Panc1 (cell line): ENCODE results near the gene R3HDM2. TPM values are rescaled to one million over a fixed set of nuclear protein-coding genes. Genes with fewer than 3 reads are reported as not detected.

Source experiments
- ATAC-seq: fragments of 200-7000 bp; cut with Tn5 transposase; 2 replicates; pipeline ENCODE4 v1.9.1; 2020; ENCODE audit warnings: mild to moderate bottlenecking, moderate library complexity
- BruUV-seq: library from RNA; stranded (reverse); fragments of 400-500 nt; replicated peaks from 2 replicates; lab custom pipeline; 2021; lab: Mats Ljungman, UMichigan
- CTCF ChIA-PET: fragments of 300-600 bp; sonication (Branson Sonifier 250); formaldehyde crosslinking; loops from one replicate; lab custom pipeline; 2022; ENCODE audit warnings: antibody characterized with exemption; lab: Charles Lee
- POLR2A ChIA-PET: fragments of 300-600 bp; sonication (Branson Sonifier 250); formaldehyde crosslinking; loops from one replicate; lab custom pipeline; 2022; ENCODE audit warnings: antibody characterized with exemption; lab: Charles Lee
- DNase-seq: peaks from one replicate; pipeline ENCODE4 v3.0.0-alpha.2; 2010; ENCODE audit warnings: low read depth, low spot score
- H3K27ac ChIP-seq: 2 replicates; pipeline ENCODE4 v1.5.1; 2011; ENCODE audit warnings: mild to moderate bottlenecking, low read length, inconsistent platforms
- H3K27me3 ChIP-seq: fragments of 200-500 bp; sonication (Bioruptor generic); 2 replicates; pipeline ENCODE4 v1.6.0; 2014; ENCODE audit warnings: low read length, inconsistent platforms; ENCODE audit not compliant: control insufficient read depth, insufficient read depth
- H3K36me3 ChIP-seq: fragments of 200-500 bp; sonication (Bioruptor generic); 2 replicates; pipeline ENCODE4 v1.5.1; 2014; ENCODE audit warnings: inconsistent platforms, mild to moderate bottlenecking, low read length, moderate library complexity; ENCODE audit not compliant: control insufficient read depth, insufficient read depth
- H3K4me1 ChIP-seq: 2 replicates; pipeline ENCODE4 v1.5.1; 2011; ENCODE audit warnings: inconsistent platforms, mild to moderate bottlenecking, low read length, moderate library complexity; ENCODE audit not compliant: control insufficient read depth, insufficient read depth
- H3K4me3 ChIP-seq, 2 experiments: 2 replicates each; pipeline ENCODE4 v1.5.1; 2011 to 2012; ENCODE audit warnings: low read depth in 2 of 2, low read length in 2 of 2, mild to moderate bottlenecking in 2 of 2, inconsistent platforms in 1 of 2, moderate library complexity in 1 of 2
- H3K9me3 ChIP-seq: fragments of 200-500 bp; sonication (Bioruptor generic); 2 replicates; pipeline ENCODE4 v1.5.1; 2014; ENCODE audit warnings: low read depth, mild to moderate bottlenecking, inconsistent platforms, low read length, moderate library complexity; ENCODE audit not compliant: control insufficient read depth, insufficient read depth
- POLR2AphosphoS5 ChIP-seq: IDR thresholded peaks from 2 replicates; pipeline ENCODE4 v1.6.1; 2012; ENCODE audit warnings: mild to moderate bottlenecking, low read depth, low read length, moderate library complexity
- SIN3A ChIP-seq: IDR thresholded peaks from 2 replicates; pipeline ENCODE4 v1.6.1; 2012; ENCODE audit warnings: low read depth, mild to moderate bottlenecking, low read length, moderate library complexity, borderline replicate concordance; ENCODE audit not compliant: insufficient read depth
- TCF7L2 ChIP-seq: IDR thresholded peaks from 2 replicates; pipeline ENCODE4 v1.6.1; 2011; ENCODE audit warnings: mild to moderate bottlenecking, low read depth, low read length, inconsistent platforms
- in situ Hi-C: cut with HindIII; loops from 2 replicates; pipeline ENCODE4 v1.10.0; 2016; ENCODE audit warnings: low sequenced_read_pairs, low pct_unique_long_range_greater_than_20kb
- intact Hi-C: fragments of 100-400 bp; cut with micrococcal nuclease; formaldehyde crosslinking; loops from one replicate; pipeline ENCODE4 v1.10.0; 2022; ENCODE audit not compliant: unreplicated experiment
- total RNA-seq: library from RNA; stranded (reverse); gene quantifications from one replicate; pipeline ENCODE4 v1.2.1, GENCODE V29; 2021; ENCODE audit not compliant: unreplicated experiment
- TF ChIP-seq, protein P1 (sequence below), 2 experiments: IDR thresholded peaks; 2 replicates each; pipeline ENCODE4 v1.6.1; 2011 to 2012; ENCODE audit warnings: low read depth in 2 of 2, control low read depth in 1 of 2, low read length in 1 of 2, mild to moderate bottlenecking in 1 of 2, moderate library complexity in 1 of 2; ENCODE audit not compliant: insufficient read depth in 1 of 2
- TF ChIP-seq, protein P2 (sequence below): fragments of 450-650 bp; IDR thresholded peaks from 2 replicates; pipeline ENCODE4 v1.5.1; 2017; ENCODE audit warnings: mild to moderate bottlenecking

R3HDM2 gene
- total RNA-seq, 1 experiment from 2014 or later, result 56.5 TPM

DNA sequence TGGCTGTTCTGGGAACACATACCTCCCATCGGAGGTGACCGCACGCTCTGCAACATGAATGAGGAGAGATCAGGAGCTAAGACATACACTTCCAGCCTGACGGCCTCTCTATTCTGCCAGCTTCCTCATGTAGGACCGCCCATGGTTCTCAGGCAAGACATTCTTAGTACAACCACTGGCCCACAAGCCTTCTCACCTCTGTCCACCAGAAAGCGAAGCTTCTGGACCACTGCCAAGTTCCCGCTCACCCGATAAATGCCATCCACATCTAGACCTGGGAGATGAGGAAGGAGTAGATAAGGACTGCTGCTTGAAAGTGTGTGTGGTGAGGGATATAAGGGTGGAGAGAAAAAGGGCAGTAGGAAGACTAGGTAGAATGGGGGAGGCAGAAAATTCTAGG, 43.6 kb upstream of the R3HDM2 start:
- POLR2A ChIA-PET, result no interaction called here

DNA sequence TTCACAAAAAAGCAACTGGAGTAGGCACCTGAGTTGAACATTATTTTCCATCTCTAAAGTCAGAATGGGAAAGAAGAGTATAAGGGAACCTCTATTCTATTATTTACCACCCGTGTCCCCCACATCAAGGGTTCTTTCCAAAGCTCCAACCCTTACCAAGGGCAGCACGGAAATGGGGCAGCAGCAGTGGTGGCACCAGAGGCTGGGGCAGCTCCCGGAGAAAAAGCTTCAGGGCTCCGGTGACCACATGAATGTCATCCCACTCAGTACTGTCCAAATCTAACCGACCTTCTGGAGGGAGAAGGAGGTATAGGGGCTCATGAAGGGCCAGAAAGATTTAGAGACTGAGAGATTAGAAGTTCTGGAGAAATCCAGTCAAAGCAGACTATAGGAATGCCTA, 43.0 kb upstream of the R3HDM2 start:
- Histone ChIP-seq H3K9me3 (no peaks in the 10 kb centered on the region), H3K27me3 (peaks cover 2% of the 10 kb centered on the region; the same call in 1 of the 2 replicates), H3K4me1 (no peaks in the 10 kb centered on the region; the same call in 1 of the 2 replicates), H3K27ac (no peak overlapping the region), H3K36me3 (no peaks in the 10 kb centered on the region), H3K4me3 (no peak overlapping the region)
- BruUV-seq, result no TSS peak
- intact Hi-C loops, result no loop called here
- in situ Hi-C loops, result no loop called here
- CTCF ChIA-PET, result no interaction called here
- DNase-seq, result no peak
- TF ChIP-seq SIN3A, result no peak
- TF ChIP-seq POLR2AphosphoS5, result no peak
- TF ChIP-seq, protein P1, sequence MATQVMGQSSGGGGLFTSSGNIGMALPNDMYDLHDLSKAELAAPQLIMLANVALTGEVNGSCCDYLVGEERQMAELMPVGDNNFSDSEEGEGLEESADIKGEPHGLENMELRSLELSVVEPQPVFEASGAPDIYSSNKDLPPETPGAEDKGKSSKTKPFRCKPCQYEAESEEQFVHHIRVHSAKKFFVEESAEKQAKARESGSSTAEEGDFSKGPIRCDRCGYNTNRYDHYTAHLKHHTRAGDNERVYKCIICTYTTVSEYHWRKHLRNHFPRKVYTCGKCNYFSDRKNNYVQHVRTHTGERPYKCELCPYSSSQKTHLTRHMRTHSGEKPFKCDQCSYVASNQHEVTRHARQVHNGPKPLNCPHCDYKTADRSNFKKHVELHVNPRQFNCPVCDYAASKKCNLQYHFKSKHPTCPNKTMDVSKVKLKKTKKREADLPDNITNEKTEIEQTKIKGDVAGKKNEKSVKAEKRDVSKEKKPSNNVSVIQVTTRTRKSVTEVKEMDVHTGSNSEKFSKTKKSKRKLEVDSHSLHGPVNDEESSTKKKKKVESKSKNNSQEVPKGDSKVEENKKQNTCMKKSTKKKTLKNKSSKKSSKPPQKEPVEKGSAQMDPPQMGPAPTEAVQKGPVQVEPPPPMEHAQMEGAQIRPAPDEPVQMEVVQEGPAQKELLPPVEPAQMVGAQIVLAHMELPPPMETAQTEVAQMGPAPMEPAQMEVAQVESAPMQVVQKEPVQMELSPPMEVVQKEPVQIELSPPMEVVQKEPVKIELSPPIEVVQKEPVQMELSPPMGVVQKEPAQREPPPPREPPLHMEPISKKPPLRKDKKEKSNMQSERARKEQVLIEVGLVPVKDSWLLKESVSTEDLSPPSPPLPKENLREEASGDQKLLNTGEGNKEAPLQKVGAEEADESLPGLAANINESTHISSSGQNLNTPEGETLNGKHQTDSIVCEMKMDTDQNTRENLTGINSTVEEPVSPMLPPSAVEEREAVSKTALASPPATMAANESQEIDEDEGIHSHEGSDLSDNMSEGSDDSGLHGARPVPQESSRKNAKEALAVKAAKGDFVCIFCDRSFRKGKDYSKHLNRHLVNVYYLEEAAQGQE (IDR thresholded peaks at IDR 0.05; ENCODE audit: insufficient read depth in 1 of 2, low read depth in 2 of 2, low read length in 1 of 2), result no peak
- no peak for TF ChIP-seq TCF7L2
- TF ChIP-seq, protein P2, sequence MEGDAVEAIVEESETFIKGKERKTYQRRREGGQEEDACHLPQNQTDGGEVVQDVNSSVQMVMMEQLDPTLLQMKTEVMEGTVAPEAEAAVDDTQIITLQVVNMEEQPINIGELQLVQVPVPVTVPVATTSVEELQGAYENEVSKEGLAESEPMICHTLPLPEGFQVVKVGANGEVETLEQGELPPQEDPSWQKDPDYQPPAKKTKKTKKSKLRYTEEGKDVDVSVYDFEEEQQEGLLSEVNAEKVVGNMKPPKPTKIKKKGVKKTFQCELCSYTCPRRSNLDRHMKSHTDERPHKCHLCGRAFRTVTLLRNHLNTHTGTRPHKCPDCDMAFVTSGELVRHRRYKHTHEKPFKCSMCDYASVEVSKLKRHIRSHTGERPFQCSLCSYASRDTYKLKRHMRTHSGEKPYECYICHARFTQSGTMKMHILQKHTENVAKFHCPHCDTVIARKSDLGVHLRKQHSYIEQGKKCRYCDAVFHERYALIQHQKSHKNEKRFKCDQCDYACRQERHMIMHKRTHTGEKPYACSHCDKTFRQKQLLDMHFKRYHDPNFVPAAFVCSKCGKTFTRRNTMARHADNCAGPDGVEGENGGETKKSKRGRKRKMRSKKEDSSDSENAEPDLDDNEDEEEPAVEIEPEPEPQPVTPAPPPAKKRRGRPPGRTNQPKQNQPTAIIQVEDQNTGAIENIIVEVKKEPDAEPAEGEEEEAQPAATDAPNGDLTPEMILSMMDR, result no peak
- no peak for ATAC-seq
- POLR2A ChIA-PET, result no interaction called here

More for the DNA sequence above, 43.6 kb upstream of the R3HDM2 start:
- Histone ChIP-seq H3K27ac (no peak overlapping the region), H3K27me3 (peaks cover 2% of the 10 kb centered on the region; the same call in 1 of the 2 replicates), H3K4me3 (no peak overlapping the region), H3K9me3 (no peaks in the 10 kb centered on the region), H3K36me3 (no peaks in the 10 kb centered on the region), H3K4me1 (no peaks in the 10 kb centered on the region; the same call in 1 of the 2 replicates)
- BruUV-seq, result no TSS peak
- intact Hi-C loops, result no loop called here
- DNase-seq, result no peak
- no peak for ATAC-seq
- in situ Hi-C loops, result no loop called here
- CTCF ChIA-PET, result no interaction called here
- TF ChIP-seq POLR2AphosphoS5 (no peak), TCF7L2 (no peak), SIN3A (no peak)
- TF ChIP-seq, protein P2, result no peak
- TF ChIP-seq, protein P1 (IDR thresholded peaks at IDR 0.05; ENCODE audit: insufficient read depth in 1 of 2, low read depth in 2 of 2, low read length in 1 of 2), result no peak
